ENCODE measurements around the gene DENND10.
"Not testable (repeated sequence)": the region's sequence is repeated elsewhere in the genome, so short reads cannot be mapped to it uniquely, and the experiment has no call there.

The DENND10 gene

DNA sequence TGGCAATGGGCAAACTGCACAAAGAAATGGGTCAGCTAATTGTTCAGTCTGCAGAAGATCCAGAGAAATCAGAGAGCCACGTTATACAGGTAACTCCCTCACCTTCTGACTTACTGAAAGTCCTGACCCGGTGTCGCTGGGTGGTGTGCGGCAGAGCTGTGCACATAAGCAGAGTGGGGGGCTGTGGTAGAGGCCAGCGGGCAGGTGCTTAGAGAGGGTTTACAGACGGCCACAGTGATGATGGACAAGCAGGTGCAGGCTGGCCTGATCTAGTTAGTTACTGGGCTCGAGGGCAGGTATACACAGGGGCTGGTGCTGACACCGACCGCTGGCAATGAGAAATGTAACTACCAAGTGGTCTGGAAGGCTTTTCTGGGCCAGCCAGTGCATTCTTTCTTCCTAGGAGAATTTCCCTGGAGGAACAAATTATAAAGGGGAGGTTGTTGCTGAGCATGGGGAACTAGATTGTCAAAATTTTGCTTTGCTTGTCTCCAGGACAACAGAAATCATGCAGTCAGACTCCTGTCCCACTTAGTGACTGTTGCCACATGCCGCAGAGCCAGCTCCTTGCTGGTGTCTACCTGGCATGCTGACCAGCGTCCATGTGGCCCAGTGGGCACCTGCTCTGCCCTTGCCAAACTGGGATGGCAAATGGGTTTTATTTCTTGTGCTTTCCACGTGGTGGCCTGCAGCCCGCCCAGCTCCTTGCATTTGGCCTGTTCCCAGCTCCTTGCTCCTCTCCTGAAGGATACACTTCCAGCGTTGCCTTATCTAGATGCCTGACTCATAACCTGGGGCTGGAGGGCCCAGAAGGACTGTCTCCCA is 28.8 kb downstream of the DENND10 start:
- in situ Hi-C loops (cut with HindIII; ENCODE audit: low sequenced_read_pairs), result no loop called here

- in situ Hi-C loops (cut with HindIII; ENCODE audit: low sequenced_read_pairs), result no loop called here
Measured at GRCh38 chr10:119133949-119134348, 30.0 kb downstream of the DENND10 start.

DNA sequence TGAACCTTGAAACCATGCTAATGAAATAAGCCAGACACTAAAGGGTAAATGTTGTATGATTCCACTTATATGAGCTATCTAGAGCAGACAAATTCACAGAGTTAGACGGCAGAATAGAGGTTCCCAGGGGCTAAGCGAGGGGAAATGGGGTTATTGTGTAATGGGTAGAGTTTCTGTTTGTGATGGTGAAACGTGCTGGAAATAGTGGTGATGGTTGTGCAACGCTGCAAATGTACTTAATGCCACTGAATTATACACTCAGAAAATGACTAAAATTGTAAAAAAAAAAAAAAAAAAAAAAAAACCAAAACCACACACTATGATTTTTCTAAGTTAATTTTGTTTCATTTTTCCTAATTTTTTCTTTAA is 31.6 kb downstream of the DENND10 start:
- in situ Hi-C loops (cut with HindIII; ENCODE audit: low sequenced_read_pairs), result no loop called here

DNA sequence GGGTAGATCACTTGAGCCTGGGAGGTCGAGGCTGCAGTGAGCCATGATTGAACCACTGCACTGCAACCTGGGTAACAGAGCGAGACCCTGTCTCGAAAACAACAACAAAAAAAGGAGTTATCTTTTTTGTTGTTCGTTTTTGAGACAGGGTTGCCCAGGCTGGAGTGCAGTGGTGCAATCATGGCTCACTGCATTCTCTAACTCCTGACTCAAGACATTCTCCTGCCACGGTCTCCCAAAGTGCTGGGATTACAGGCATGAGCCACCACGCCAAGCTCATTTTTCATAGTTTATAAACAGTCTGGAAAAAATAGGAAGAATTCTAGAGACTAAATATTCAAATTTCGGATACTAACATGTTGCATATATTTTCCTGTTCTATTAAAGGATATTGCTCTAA is 32.2 kb downstream of the DENND10 start:
- in situ Hi-C loops (cut with HindIII; ENCODE audit: low sequenced_read_pairs), result no loop called here

DNA sequence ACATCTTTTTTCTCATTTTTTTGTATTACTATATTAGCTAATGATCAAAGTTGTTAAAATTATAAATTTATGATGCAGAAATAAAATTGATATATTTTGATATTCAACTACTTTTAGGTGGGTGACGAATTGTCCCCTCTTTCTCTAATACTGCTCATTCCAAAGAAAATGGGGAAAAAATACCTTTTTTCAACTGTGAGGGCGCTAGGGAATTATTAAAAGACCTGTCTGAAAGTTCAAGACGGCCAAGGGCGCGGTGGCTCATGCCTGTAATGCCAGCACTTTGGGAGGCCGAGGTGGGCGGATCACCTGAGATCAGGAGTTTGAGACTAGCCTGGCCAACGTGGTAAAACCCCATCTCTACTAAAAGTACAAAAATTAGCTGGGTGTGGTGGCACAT is 34.0 kb downstream of the DENND10 start:
- in situ Hi-C loops (cut with HindIII; ENCODE audit: low sequenced_read_pairs), result not testable (repeated sequence)

DNA sequence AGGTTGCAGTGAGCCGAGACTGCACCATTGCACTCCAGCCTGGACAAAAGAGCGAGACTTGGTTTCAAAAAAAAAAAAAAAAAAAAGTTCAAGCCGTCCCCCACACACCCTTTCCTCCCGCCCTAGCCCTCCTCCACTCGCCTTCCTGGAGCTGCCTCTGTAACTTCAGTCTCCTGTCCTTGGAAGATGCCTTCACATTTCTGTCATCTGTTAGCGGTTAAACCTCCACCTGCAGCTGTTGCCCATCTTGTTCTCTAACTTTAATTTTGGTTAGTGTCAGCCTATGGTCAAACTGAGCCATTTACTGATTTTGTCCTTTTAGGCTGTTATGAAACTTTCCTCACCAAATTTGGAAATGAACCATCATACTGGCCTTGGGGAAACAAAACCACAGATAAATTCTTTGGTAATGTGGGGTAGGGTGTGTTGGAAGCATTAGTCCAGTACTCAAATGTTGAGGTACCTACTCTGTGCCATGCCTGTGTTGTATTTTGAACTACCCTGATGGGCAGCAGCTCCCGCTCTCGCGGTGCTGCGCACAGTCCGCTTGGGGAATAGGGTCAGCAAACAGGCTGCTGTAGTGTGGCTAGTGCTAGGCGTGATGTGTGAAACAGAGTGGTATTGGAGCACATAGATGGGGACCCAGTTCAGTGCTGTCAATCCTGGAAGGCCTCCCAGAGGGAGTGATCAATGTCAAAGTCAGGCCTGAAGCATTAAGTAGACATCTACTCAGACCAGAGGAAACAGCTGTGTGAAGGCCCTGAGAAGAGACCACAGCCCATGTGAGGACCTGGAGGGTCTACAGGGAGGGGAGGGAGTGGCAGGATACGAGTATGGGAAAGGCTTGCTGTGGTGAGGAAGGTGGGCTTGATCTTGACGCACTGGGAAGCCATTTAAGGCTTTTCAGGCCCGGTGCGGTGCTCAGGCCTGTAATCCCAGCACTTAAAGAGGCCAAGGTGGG is 34.7 kb downstream of the DENND10 start:
- in situ Hi-C loops (cut with HindIII; ENCODE audit: low sequenced_read_pairs), result no loop called here

GRCh38 chr10:119139464-119140067 is 35.7 kb downstream of the DENND10 start:
- in situ Hi-C loops (cut with HindIII; ENCODE audit: low sequenced_read_pairs), result no loop called here

DNA sequence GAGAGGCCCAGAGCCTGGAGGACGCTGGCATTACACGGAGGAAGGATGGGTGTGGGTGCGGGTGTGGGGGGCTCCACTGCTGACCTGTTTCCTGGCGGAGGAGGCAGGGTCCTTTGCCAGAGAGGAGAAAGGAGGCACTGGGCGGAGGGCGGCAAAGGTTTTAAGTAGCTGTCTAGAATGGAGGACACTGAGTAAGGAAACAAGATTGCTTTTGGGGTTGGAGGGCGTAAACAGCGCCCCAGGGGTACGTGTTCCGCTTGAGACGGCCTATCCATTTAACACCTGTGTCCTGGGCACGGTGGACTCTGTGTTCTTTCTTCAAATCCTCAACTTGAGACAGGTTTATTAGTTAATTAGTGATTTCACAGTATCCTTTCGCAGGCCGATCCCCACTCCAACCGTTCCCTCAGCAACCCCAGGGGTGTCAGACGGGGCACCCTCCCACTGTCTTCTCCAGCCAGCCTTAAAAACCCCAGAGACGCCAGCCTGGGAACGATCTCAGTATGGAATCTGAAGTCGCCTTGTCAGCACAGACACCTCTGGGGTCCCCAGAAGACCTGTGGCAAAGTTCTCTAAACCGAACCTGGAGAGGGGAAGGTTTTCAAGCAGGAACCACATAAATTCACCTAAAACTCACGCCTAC is 36.8 kb downstream of the DENND10 start:
- in situ Hi-C loops (cut with HindIII; ENCODE audit: low sequenced_read_pairs), result no loop called here

DNA sequence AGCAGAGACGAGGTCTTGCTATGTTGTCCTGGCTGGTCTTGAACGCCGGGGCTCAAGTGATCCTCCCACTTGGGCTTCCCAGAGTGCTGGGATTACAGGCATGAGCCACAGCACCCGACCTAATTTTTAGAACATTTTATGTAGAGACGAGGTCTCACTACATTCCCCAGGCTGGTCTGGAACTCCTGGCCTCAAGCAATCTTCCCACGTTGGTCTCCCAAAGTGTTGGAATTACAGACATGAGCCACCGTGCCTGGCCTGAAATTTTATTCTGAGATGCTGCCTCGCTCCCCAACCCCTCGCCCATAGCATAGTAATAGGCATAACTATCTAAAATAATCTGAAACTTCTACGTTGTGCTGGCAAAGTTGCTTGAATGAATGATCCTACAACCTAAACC is 39.7 kb downstream of the DENND10 start:
- in situ Hi-C loops (cut with HindIII; ENCODE audit: low sequenced_read_pairs), result no loop called here

- in situ Hi-C loops (cut with HindIII; ENCODE audit: low sequenced_read_pairs), result no loop called here
Measured at GRCh38 chr10:119149157-119149556, 45.2 kb downstream of the DENND10 start.

DNA sequence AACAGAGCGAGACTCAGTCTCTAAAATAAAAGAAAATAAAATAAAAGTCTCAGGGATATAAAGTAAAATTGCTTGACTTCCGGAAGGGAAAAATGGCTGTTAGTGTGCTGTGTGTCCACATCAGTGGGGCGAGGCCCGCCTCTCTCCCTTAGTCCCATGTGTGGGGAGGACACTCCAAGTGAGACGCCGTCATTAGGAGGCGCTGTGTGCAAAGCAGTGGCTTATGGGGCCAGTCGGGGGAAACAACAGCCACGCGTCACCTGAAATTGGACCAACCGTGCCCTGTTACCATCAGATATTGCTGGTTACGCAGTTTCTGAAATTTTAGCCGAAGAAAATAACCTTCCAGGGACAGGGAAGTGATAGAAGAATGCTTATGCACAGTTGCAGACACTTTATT is 45.8 kb downstream of the DENND10 start:
- in situ Hi-C loops (cut with HindIII; ENCODE audit: low sequenced_read_pairs), result no loop called here

DNA sequence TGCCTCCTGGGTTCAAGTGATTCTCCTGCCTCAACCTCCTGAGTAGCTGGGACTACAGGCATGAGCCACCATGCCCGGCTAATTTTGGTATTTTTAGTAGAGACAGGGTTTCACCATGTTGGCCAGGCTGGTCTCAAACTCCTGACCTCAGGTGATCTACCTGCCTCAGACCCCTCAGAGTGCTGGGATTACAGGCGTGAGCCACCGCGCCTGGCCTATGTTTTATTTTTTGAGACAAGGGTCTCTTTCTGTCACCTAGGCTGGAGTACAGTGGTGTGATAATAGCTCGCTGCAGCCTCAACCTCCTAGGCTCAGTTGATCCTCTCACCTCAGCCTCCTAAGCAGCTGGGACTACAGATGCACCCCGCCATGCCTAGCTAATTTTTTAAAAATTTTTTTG is 47.7 kb downstream of the DENND10 start:
- in situ Hi-C loops (cut with HindIII; ENCODE audit: low sequenced_read_pairs), result not testable (repeated sequence)

DNA sequence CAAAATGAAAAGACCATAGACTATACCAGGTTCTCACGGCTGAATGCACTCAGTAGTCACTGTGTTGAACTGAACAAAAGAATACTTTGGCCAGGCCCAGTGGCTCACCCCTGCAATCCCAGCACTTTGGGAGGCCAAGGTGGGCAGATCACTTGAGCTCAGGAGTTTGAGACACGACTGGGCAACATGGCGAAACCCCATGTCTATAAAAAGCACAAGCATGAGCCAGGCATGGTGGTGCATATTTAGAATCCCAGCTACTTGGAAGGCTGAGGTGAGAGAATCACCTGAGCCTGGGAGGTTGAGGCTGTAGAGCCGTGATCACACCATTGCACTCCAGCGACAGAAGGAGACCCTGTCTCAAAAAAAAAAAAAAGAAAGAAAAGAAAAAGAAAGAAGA is 49.1 kb downstream of the DENND10 start:
- in situ Hi-C loops (cut with HindIII; ENCODE audit: low sequenced_read_pairs), result no loop called here

DNA sequence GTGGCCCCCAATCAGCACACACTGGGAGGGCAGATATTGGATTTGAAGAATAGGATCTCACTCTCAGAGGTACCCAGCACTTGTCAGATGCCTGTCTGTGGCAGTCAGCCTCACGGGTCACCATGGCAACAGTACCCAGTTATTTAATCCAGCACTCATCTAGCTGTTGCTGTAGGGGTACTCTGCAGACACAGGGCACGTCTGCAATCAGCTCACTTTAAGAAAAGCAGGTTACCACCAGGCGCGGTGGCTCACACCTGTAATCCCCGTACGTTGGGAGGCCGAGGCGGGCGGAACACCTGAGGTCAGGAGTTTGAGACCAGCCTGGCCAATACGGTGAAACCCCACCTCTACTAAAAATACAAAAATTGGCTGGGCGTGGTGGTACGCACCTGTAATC is 49.7 kb downstream of the DENND10 start:
- in situ Hi-C loops (cut with HindIII; ENCODE audit: low sequenced_read_pairs), result no loop called here

- in situ Hi-C loops (cut with HindIII; ENCODE audit: low sequenced_read_pairs), result no loop called here
Measured at GRCh38 chr10:119159332-119159731, 55.4 kb downstream of the DENND10 start.

- in situ Hi-C loops (cut with HindIII; ENCODE audit: low sequenced_read_pairs), result no loop called here
Measured at GRCh38 chr10:119161680-119162451, 58.0 kb downstream of the DENND10 start.

DNA sequence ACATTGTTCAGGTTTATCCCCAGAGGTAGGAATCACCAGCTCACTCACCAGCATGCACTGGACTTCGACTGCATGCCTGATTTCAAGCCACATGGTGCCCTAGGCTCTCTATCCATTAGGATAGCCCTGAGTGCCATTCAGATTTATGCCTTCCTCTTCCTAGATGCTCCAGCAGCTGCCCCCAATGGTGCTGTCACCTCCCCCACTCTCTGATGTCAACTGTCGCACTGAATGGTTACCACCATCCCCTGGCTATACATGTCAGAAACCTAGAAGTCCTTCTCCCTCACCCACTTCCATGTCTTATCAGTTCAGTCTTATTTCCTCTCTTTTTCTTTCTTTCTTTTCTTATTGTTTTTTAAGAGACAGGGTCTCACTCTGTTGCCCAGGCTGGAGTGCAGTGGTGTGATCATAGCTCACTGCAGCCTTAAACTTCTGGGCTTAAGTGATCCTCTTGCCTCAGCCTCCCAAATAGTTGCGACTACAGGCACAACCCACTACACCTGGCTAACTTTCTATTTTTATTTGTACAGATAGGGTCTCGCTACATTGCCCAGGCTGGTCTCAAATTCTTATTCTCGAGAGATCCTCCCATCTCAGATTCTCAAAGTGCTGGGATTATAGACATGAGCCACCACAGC is 58.7 kb downstream of the DENND10 start:
- in situ Hi-C loops (cut with HindIII; ENCODE audit: low sequenced_read_pairs), result no loop called here

DNA sequence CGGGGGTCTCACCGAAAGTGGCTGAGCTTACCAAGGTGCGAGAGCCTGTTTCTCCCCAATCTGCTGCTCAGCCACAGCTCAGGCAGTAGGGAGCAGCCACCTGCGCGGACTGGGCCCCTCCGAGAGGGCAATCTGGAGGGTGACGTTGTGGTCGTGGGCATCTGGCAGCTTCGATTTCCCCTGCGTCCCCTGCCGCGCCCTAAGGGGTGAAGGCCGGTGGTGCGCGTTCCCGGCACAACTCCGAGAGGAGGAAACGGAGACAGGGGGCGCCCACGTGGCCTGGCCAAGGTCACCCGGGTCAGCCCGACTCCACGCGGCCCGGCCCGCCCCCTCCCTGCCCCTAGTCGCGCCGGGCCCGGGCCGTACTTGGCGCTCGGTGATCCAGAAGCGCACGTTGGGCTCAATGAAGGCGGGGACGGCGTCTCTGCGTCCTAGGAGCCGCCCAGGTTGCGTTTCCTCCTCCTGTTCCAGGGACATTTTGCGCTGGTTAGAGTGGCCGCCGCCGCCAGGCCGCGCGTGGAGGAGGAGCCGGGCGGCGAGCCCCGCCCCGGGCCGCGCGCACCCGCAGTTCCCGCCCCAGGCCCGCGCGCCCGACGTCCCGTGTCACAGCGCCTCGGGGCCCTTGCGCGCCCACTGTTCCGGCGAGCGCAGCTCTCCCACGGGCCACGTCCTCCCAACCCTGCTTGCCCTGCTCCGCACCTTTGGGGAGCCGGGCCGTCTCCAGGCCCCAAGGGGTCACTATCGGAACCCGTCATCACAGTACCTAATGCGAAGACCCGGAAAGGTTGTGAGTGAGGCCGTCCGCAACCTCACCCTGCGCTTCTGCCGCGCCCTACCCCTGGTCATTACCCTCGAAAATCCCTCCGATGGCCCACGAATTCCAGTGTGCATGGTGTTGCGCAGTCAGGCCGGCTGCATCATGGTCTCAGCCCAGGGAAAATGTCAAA is 61.5 kb downstream of the DENND10 start, which contains the start of gene SFXN4:
Gene SFXN4 (minus strand): TSS at position 544 of the 947 bp plus-strand sequence. CDS start 67 bp downstream, at position 477.
- in situ Hi-C loops (cut with HindIII; ENCODE audit: low sequenced_read_pairs), result no loop called here

GRCh38 chr10:119166118-119166500 is 62.2 kb downstream of the DENND10 start:
- in situ Hi-C loops (cut with HindIII; ENCODE audit: low sequenced_read_pairs), result no loop called here

Data from endothelial cell of hepatic sinusoid (primary cell).